ENCODE measurements around the gene ADAM19.

ADAM19 gene

DNA sequence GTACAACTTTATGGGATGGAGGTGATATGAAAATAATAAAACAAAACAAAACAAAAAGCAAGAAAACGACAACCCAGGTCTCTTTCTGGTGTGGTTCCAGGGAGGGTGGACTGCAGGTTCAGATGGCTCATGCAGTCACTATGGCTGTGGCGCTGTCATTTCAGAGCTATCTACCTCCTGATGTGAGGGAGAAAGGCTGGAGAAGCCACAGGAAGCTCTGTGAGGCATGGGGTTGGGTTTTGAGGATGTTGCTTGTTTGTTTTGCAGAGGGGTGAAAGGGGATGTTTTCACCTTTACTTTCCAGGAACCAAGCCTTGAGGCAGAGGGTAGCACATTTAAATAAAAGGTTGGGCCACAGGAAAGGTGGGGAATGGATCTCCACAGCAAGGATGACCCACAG is 96.8 kb downstream of the ADAM19 start:
- TF ChIP-seq, protein P1, sequence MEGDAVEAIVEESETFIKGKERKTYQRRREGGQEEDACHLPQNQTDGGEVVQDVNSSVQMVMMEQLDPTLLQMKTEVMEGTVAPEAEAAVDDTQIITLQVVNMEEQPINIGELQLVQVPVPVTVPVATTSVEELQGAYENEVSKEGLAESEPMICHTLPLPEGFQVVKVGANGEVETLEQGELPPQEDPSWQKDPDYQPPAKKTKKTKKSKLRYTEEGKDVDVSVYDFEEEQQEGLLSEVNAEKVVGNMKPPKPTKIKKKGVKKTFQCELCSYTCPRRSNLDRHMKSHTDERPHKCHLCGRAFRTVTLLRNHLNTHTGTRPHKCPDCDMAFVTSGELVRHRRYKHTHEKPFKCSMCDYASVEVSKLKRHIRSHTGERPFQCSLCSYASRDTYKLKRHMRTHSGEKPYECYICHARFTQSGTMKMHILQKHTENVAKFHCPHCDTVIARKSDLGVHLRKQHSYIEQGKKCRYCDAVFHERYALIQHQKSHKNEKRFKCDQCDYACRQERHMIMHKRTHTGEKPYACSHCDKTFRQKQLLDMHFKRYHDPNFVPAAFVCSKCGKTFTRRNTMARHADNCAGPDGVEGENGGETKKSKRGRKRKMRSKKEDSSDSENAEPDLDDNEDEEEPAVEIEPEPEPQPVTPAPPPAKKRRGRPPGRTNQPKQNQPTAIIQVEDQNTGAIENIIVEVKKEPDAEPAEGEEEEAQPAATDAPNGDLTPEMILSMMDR (IDR thresholded peaks at IDR 0.05; ENCODE audit: low read depth, low read length, missing control alignments), result no peak
- Histone ChIP-seq H3K36me3 (replicated peaks) (peaks cover 76% of the 10 kb centered on the region), H3K27me3 (replicated peaks) (no peaks in the 10 kb centered on the region), H3K27ac (no peak overlapping the region), H3K4me3 (ENCODE audit: low read depth, low read length) (no peak overlapping the region)
- in situ Hi-C loops (cut with HindIII; ENCODE audit: low pct_ligation_motif_present, low sequenced_read_pairs), result no loop called here
- DNase-seq, result no peak

DNA sequence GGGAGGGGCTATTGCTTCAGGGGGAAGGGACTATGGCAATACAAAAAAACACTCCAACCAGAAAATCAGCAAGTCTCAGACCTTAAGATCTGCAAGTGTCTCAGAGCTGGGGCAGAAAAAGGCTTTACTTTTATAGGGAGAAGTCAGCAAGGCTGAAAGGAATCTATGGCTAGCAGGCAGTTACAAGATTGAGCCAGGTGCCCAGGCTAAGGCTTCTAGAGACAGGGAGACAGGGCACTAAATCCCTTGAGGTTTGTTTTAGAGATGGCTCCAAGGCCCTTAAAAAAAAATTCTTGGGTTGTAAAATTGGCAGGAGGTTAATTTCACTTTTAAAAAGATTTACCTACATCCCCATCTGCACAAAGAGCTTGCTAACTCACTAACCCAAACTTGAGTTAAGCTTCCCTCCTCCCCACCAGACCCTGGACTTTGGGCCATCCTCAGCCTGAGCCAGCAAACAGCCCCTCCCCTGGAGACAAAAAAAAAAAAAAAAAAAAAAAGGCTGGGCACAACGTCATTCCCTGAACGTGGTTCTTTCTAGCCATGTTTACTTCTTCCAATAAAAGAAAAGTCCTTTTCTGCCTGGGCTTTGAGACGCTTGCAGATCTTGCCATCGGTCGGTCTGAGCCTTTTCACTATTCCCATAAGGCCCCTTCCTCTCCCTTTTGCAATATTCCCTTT is 97.6 kb downstream of the ADAM19 start:
- H3K36me3 ChIP-seq (replicated peaks), result peaks cover 73% of the 10 kb centered on the region
- TF ChIP-seq, protein P1 (IDR thresholded peaks at IDR 0.05; ENCODE audit: low read depth, low read length, missing control alignments), result no peak
- no peaks in the 10 kb centered on the region for H3K27me3 ChIP-seq (replicated peaks)
- H3K27ac ChIP-seq, result no peak overlapping the region
- in situ Hi-C loops (cut with HindIII; ENCODE audit: low pct_ligation_motif_present, low sequenced_read_pairs), result no loop called here
- H3K4me3 ChIP-seq (ENCODE audit: low read depth, low read length), result no peak overlapping the region
- DNase-seq, result no peak

DNA sequence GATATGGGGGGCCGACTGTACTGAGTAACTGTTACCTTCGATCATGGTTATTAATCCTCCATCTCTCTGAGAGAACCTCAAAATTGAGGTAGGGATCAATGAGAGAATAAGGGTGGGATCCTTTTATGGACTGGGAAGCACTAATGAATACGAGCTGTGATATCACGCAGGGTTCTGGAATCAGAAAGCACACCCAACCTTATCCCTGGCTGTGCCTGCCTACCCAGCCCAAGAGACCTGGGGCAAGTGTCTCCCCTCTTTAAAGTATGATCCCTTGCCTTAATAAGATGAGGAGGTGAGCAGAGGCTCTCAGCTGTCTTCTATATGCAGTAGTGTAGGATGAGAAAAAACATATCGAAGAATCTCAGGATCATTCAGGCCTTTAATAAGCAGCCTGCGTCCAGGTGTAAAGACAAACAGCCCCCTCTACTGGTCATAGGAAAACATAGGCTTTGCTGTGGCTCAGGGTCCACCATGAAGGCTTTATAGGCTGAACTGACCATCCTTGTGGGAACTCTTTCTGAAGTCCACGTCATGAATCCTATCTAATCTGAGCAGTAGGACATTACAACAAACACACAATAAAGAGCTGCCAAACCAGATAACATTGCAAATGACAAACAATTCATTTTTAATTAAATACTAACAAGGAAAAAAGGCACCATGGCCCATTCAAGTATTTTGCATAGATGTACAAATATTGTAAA is 98.7 kb downstream of the ADAM19 start:
- H3K36me3 ChIP-seq (replicated peaks), result peaks cover 67% of the 10 kb centered on the region
- no peak overlapping the region for H3K4me3 ChIP-seq (ENCODE audit: low read depth, low read length)
- no peak overlapping the region for H3K27ac ChIP-seq
- H3K27me3 ChIP-seq (replicated peaks), result no peaks in the 10 kb centered on the region
- in situ Hi-C loops (cut with HindIII; ENCODE audit: low pct_ligation_motif_present, low sequenced_read_pairs), result no loop called here
- TF ChIP-seq, protein P1 (IDR thresholded peaks at IDR 0.05; ENCODE audit: low read depth, low read length, missing control alignments), result peak; percentile 86
- DNase-seq, result peak; percentile 73

DNA sequence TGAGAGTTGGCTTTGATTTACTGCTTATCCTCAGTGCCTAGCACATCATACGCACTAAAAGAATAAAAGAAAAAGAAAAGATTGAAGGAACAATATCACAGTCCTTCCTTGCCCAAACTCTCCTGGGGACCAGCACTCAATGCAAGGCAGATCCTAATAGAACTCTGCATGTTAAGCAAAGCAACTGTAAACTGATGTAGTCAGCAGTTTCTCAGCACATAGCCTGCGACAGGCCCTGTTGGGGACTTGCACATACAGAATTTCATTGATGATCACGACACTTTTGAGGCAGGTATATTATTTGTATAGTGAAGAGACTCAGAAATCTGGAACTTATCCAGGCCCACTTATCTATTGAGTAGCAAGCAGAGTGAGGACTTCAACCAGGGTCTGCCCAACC is 100.1 kb downstream of the ADAM19 start:
- Histone ChIP-seq H3K27me3 (replicated peaks) (no peaks in the 10 kb centered on the region), H3K4me3 (ENCODE audit: low read depth, low read length) (no peak overlapping the region), H3K27ac (no peak overlapping the region), H3K36me3 (replicated peaks) (peaks cover 53% of the 10 kb centered on the region)
- DNase-seq, result no peak
- TF ChIP-seq, protein P1 (IDR thresholded peaks at IDR 0.05; ENCODE audit: low read depth, low read length, missing control alignments), result no peak
- in situ Hi-C loops (cut with HindIII; ENCODE audit: low pct_ligation_motif_present, low sequenced_read_pairs), result no loop called here

DNA sequence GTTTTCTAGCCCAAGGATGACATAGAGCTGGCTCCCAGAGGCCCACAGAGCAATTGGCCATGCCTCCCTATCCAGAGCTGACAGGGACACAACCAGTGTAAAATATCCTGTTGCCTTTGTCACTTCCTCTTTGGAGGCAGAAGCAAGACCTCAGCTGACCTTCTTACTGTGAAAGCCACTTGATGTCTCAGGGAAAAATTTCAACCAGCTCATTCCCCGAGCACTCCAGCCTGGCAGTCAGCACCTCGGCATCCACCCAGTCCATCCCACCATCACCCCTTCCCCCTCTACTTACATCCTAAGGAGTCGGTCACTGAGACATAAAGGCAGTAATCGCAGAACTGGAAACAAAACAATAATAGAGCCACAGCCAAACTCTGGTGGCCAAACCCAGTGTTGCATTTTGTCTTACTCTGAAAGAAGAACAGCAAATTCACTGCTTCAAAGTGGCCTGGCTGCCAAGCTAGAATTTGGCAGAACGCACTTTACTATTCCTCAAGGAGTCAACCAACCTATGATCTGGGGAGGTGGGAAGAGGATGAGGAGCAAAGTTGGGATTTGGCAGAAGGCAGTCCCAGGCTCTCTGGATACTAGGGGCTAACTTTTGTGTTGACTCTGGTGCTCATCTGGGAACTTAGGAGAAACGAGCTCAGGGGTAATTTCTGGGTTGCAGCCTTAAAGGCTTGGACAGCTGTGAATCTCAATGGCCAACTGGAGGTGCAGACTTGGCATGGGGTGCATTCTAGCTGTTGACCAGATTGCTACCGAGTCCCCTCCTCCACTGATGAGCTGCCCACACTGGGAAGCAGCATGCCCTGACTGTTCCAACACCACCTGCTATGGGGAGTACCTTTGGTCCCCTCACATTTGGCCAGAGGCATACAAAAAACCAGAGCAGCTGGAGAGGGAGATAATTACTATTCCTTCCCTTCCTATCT is 101.9 kb downstream of the ADAM19 start:
- peaks cover 36% of the 10 kb centered on the region for H3K36me3 ChIP-seq (replicated peaks)
- TF ChIP-seq, protein P1 (IDR thresholded peaks at IDR 0.05; ENCODE audit: low read depth, low read length, missing control alignments), result peak; percentile 46
- in situ Hi-C loops (cut with HindIII; ENCODE audit: low pct_ligation_motif_present, low sequenced_read_pairs), result no loop called here
- H3K4me3 ChIP-seq (ENCODE audit: low read depth, low read length), result no peak overlapping the region
- peak; percentile 78 for DNase-seq
- H3K27me3 ChIP-seq (replicated peaks), result no peaks in the 10 kb centered on the region
- H3K27ac ChIP-seq, result peak overlapping the region; percentile 52

Data from brain microvascular endothelial cell (primary cell).